ENCODE data around the gene TSSC4. TPM values are rescaled to one million over a fixed set of nuclear protein-coding genes. Genes with fewer than 3 reads are reported as not detected.

The TSSC4 gene
- total RNA-seq, 2 donors from 2014 or later = 35.6 to 59.0 TPM

- no peaks in the 10 kb centered on the region for H3K36me3 ChIP-seq
- no peaks in the 10 kb centered on the region for H3K27me3 ChIP-seq
- no peaks in the 10 kb centered on the region for H3K4me1 ChIP-seq
- H3K9me3 ChIP-seq = no peaks in the 10 kb centered on the region
- no peak for DNase-seq
- no peak for TF ChIP-seq CTCF (IDR thresholded peaks at IDR 0.05)
- intact Hi-C loops (cut with DNase I) = no loop called here
- no peak overlapping the region for H3K27ac ChIP-seq
- no peak overlapping the region for H3K9ac ChIP-seq (ENCODE audit: low read depth in 2 of 2, low read length in 2 of 2)
- H3K4me3 ChIP-seq = no peak overlapping the region
These were observed 11.1 kb downstream of the TSSC4 start for GRCh38 chr11:2411446-2412305.

DNA sequence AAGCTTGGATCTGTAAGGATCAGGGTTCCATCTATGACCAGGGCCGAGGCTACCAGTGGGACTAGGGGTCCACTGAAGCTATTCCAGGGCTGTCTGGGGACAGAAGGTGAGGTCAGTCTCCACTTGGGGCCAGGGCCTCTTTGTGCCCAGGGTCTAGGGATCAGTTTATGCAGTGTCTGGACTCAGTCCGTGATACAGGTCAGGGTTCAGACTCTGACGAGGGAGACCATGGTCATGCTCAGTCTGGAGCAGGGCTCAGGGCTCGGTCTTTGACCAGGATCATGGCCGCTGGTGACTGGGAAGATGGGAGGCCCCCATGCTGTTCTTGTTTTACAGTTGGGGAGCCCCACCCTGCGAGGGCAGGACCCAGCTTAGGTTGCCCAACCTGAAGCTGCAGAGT lies 11.8 kb downstream of the TSSC4 start:
- no peak for TF ChIP-seq CTCF (IDR thresholded peaks at IDR 0.05)
- H3K4me3 ChIP-seq = no peak overlapping the region
- H3K36me3 ChIP-seq = no peaks in the 10 kb centered on the region
- intact Hi-C loops (cut with DNase I) = no loop called here
- H3K27ac ChIP-seq = no peak overlapping the region
- no peaks in the 10 kb centered on the region for H3K4me1 ChIP-seq
- H3K9me3 ChIP-seq = no peaks in the 10 kb centered on the region
- no peaks in the 10 kb centered on the region for H3K27me3 ChIP-seq
- H3K9ac ChIP-seq (ENCODE audit: low read depth in 2 of 2, low read length in 2 of 2) = no peak overlapping the region
- no peak for DNase-seq

GRCh38 chr11:2413742-2414579 lies 13.4 kb downstream of the TSSC4 start:
- Histone ChIP-seq H3K4me1 (no peaks in the 10 kb centered on the region), H3K9ac (ENCODE audit: low read depth in 2 of 2, low read length in 2 of 2) (no peak overlapping the region), H3K36me3 (no peaks in the 10 kb centered on the region), H3K27me3 (no peaks in the 10 kb centered on the region), H3K4me3 (no peak overlapping the region), H3K27ac (no peak overlapping the region), H3K9me3 (no peaks in the 10 kb centered on the region)
- no peak for TF ChIP-seq CTCF (IDR thresholded peaks at IDR 0.05)
- no peak for DNase-seq
- intact Hi-C loops (cut with DNase I) = no loop called here

DNA sequence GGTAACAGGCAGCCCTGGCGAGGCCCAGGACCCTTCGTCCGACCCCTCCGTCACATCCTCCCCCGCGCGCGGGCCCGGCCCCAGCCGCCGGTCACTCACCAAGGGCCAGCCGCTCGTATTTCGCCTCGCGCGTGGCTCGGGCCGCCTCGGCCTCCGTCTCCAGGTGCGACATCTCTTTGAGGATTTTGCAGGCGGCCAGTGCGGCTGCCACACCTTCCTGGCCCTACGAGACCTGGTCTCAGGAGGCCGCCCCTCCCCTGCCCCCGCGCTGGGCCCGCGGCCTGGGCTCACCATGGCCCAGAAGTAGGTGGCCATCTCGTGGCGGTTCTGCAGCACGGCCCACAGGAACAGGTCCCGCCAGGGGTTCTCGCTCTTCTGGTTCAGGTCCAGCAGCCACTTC lies 14.1 kb downstream of the TSSC4 start:
- Histone ChIP-seq H3K4me1 (no peaks in the 10 kb centered on the region), H3K27me3 (no peaks in the 10 kb centered on the region), H3K9me3 (no peaks in the 10 kb centered on the region), H3K27ac (no peak overlapping the region), H3K36me3 (no peaks in the 10 kb centered on the region), H3K9ac (ENCODE audit: low read depth in 2 of 2, low read length in 2 of 2) (no peak overlapping the region), H3K4me3 (no peak overlapping the region)
- intact Hi-C loops (cut with DNase I) = no loop called here
- DNase-seq = no peak
- TF ChIP-seq CTCF (IDR thresholded peaks at IDR 0.05) = no peak

GRCh38 chr11:2415171-2415570 lies 14.6 kb downstream of the TSSC4 start:
- Histone ChIP-seq H3K9ac (ENCODE audit: low read depth in 2 of 2, low read length in 2 of 2) (no peak overlapping the region), H3K4me1 (peaks cover 3% of the 10 kb centered on the region), H3K27me3 (no peaks in the 10 kb centered on the region), H3K36me3 (no peaks in the 10 kb centered on the region), H3K4me3 (no peak overlapping the region), H3K27ac (no peak overlapping the region), H3K9me3 (no peaks in the 10 kb centered on the region)
- intact Hi-C loops (cut with DNase I) = no loop called here
- no peak for DNase-seq
- no peak for TF ChIP-seq CTCF (IDR thresholded peaks at IDR 0.05)
